MCF 10A (cell line): Measurements from ENCODE around the gene KICS2. TPM values are rescaled to one million over a fixed set of nuclear protein-coding genes. Genes with fewer than 3 reads are reported as not detected.
A peak's percentile ranks its signal among the peaks of the same experiment; 100 is the strongest.

ENCODE experiments used
- BruUV-seq: library from RNA; stranded (reverse); fragments of 400-500 nt; replicated peaks from 2 replicates; lab custom pipeline; 2021; lab: Mats Ljungman, UMichigan
- CTCF ChIA-PET: fragments of 300-600 bp; sonication (Branson Sonifier 250); formaldehyde crosslinking; extraction: SDS; loops from one replicate; lab custom pipeline; 2021; ENCODE audit warnings: antibody characterized with exemption, inconsistent platforms; lab: Yijun Ruan, JAX
- POLR2A ChIA-PET: fragments of 300-600, 350-650 bp; sonication (Branson Sonifier 250); formaldehyde crosslinking; extraction: SDS; loops from one replicate; lab custom pipeline; 2020; ENCODE audit warnings: antibody characterized with exemption, inconsistent platforms; lab: Yijun Ruan, JAX
- DNase-seq: peaks from one replicate; pipeline ENCODE4 v3.0.0-alpha.2; 2018; ENCODE audit not compliant: unreplicated experiment
- H3K27ac Mint-ChIP-seq: one replicate; pipeline ENCODE4 v1.8.0; 2022; ENCODE audit warnings: mild to moderate bottlenecking, low read depth, mixed read lengths; ENCODE audit not compliant: unreplicated experiment
- H3K27me3 Mint-ChIP-seq: one replicate; pipeline ENCODE4 v1.8.0; 2022; ENCODE audit warnings: mixed read lengths; ENCODE audit not compliant: insufficient read depth, unreplicated experiment
- H3K36me3 Mint-ChIP-seq: one replicate; pipeline ENCODE4 v1.8.0; 2022; ENCODE audit warnings: mild to moderate bottlenecking, moderate library complexity, mixed read lengths; ENCODE audit not compliant: insufficient read depth, unreplicated experiment
- H3K4me1 Mint-ChIP-seq: one replicate; pipeline ENCODE4 v1.8.0; 2022; ENCODE audit warnings: mixed read lengths; ENCODE audit not compliant: insufficient read depth, unreplicated experiment
- H3K4me3 Mint-ChIP-seq: one replicate; pipeline ENCODE4 v1.8.0; 2022; ENCODE audit warnings: mild to moderate bottlenecking, moderate library complexity, mixed read lengths; ENCODE audit not compliant: unreplicated experiment
- H3K9me3 Mint-ChIP-seq: one replicate; pipeline ENCODE4 v1.8.0; 2022; ENCODE audit warnings: mixed read lengths; ENCODE audit not compliant: unreplicated experiment
- intact Hi-C: fragments of 100-400 bp; cut with micrococcal nuclease; formaldehyde crosslinking; loops from 2 replicates; pipeline ENCODE4 v1.14.1; 2022
- total RNA-seq: library from RNA; stranded (reverse); gene quantifications from 2 replicates; pipeline ENCODE4 v1.2.3, GENCODE V29; 2022
- TF ChIP-seq, protein P1 (sequence below): fragments of 200-600 bp; IDR thresholded peaks from one replicate; pipeline ENCODE4 v1.8.0; 2022; ENCODE audit warnings: antibody characterized with exemption, mild to moderate bottlenecking; ENCODE audit not compliant: unreplicated experiment

Gene KICS2
- total RNA-seq, 1 experiment from 2014 or later = 11.9 TPM

DNA sequence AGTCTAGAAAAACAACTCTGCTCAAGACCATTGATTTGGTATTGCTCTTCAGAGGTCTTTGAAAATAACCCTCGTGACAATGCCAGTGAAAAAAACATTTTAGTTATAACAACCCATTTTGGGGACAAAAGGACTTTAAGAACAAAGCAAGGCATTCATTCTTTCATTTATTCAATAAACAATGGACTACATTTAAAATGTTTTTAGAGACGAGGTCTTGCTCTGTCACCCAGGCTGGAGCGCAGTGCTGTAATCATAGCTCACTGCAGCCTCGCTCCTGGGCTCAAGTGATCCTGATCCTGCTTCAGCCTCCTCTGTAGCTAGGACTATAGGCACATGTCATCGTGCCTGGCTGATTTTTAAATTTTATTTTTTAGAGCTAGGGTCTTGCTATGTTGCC is 7.7 kb upstream of the KICS2 start:
- no peaks in the 10 kb centered on the region for H3K36me3 Mint-ChIP-seq
- ChIA-PET CTCF (interaction anchor here (1.0 kb wide), 1 partner anchor 403 kb away, joined by 3 read pairs; no protein-coding TSS in a partner anchor), POLR2A (no interaction called here)
- DNase-seq = no peak
- no peak overlapping the region for H3K27ac Mint-ChIP-seq
- no TSS peak for BruUV-seq
- H3K27me3 Mint-ChIP-seq = no peaks in the 10 kb centered on the region
- H3K4me3 Mint-ChIP-seq = no peak overlapping the region
- no peaks in the 10 kb centered on the region for H3K9me3 Mint-ChIP-seq
- intact Hi-C loops = no loop called here
- TF ChIP-seq, protein P1, sequence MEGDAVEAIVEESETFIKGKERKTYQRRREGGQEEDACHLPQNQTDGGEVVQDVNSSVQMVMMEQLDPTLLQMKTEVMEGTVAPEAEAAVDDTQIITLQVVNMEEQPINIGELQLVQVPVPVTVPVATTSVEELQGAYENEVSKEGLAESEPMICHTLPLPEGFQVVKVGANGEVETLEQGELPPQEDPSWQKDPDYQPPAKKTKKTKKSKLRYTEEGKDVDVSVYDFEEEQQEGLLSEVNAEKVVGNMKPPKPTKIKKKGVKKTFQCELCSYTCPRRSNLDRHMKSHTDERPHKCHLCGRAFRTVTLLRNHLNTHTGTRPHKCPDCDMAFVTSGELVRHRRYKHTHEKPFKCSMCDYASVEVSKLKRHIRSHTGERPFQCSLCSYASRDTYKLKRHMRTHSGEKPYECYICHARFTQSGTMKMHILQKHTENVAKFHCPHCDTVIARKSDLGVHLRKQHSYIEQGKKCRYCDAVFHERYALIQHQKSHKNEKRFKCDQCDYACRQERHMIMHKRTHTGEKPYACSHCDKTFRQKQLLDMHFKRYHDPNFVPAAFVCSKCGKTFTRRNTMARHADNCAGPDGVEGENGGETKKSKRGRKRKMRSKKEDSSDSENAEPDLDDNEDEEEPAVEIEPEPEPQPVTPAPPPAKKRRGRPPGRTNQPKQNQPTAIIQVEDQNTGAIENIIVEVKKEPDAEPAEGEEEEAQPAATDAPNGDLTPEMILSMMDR = no peak
- H3K4me1 Mint-ChIP-seq = no peaks in the 10 kb centered on the region

DNA sequence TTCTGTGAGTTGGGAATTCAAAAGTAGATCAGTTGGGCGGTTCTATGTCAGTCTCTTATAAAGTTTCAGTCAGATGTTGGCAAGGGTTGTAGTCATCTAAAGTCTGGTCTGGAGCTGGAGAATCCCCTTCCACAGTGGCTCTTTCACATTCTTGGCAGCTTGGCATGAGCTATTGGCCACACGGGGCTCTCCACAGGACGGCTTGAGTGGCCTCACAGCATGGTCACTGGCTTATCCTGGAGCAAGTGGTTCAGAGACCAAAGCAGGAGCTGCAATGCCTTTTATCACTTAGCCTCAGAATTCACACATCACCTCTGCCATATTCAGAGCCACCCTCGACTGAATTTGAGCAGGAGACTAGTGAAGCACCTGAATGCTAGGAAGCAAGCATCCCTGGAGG is 7.1 kb upstream of the KICS2 start:
- intact Hi-C loops = no loop called here
- no peak for DNase-seq
- no peaks in the 10 kb centered on the region for H3K4me1 Mint-ChIP-seq
- H3K9me3 Mint-ChIP-seq = no peaks in the 10 kb centered on the region
- ChIA-PET POLR2A (no interaction called here), CTCF (interaction anchor here (1.0 kb wide), 1 partner anchor 403 kb away, joined by 3 read pairs; no protein-coding TSS in a partner anchor)
- H3K27ac Mint-ChIP-seq = no peak overlapping the region
- TF ChIP-seq, protein P1 = no peak
- H3K4me3 Mint-ChIP-seq = no peak overlapping the region
- no peaks in the 10 kb centered on the region for H3K27me3 Mint-ChIP-seq
- no TSS peak for BruUV-seq
- no peaks in the 10 kb centered on the region for H3K36me3 Mint-ChIP-seq

DNA sequence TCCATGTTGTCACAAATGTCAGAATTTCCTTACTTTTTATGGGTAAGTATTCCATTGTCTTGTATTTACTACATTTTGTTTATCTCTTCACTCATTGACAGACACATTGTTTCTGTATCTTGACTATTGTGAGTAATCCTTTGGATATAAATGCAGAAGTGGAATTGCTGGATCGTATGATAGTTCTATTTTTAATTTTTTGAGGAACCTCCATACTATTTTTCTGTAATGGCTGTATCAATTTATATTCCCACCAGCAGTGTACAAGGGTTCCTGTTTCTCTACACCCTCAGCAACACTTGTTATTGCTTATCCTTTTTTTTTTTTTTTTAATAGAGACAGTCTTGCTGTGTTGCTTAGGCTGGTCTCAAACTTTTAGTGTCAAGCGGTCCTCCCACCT is 3.5 kb upstream of the KICS2 start:
- TF ChIP-seq, protein P1 = no peak
- intact Hi-C loops = no loop called here
- peaks cover 9% of the 10 kb centered on the region for H3K4me1 Mint-ChIP-seq
- H3K4me3 Mint-ChIP-seq = no peak overlapping the region
- no peak overlapping the region for H3K27ac Mint-ChIP-seq
- H3K9me3 Mint-ChIP-seq = no peaks in the 10 kb centered on the region
- CTCF ChIA-PET = no interaction called here
- H3K36me3 Mint-ChIP-seq = peaks cover 8% of the 10 kb centered on the region
- no TSS peak for BruUV-seq
- H3K27me3 Mint-ChIP-seq = no peaks in the 10 kb centered on the region
- POLR2A ChIA-PET = no interaction called here
- DNase-seq = no peak

DNA sequence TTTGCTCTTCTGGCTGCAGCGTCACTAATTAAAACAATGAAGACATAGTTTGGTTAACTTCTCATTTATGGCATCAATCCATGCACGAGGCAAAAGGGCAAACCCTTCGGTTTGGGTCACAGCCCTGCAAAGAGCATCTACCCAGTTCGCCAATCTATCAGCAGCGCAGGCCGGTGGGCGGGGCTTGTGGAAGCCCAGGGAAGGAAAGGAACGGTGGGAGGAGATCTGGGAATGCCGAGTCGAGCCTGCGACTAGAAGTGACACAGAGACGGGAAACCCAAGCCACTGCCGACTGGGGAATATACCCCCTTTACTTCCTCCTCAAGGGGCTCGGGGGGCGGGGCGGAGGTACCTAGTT is 466 bp downstream of the KICS2 start:
- intact Hi-C loops = loop anchor here (1.0 to 5.0 kb wide), 5 partner anchors 40 to 377 kb away; partner anchors contain the start of gene SRGAP1
- no peaks in the 10 kb centered on the region for H3K27me3 Mint-ChIP-seq

More for the DNA sequence above, 466 bp downstream of the KICS2 start:
- peak; percentile 94 for DNase-seq
- Mint-ChIP-seq H3K4me1 (peaks cover 18% of the 10 kb centered on the region), H3K27ac (peak overlapping the region; percentile 88), H3K9me3 (peaks cover 7% of the 10 kb centered on the region), H3K36me3 (peaks cover 8% of the 10 kb centered on the region), H3K4me3 (peak overlapping the region; percentile 83)
- CTCF ChIA-PET = interaction anchor here (0.8 to 2.9 kb wide), 2 partner anchors 38 to 377 kb away, joined by 4 to 14 read pairs; partner anchors contain the start of gene SRGAP1
- BruUV-seq = TSS peak; percentile 63
- POLR2A ChIA-PET = interaction anchor here (0.7 to 5.9 kb wide), 30 partner anchors 12 to 388 kb away, joined by 3 to 50 read pairs (median 4); partner anchors contain the start of genes SRGAP1 and XPOT
- TF ChIP-seq, protein P1 = no peak
